HG02588 (cell line): ENCODE results near the gene GSTA5.
A peak's percentile ranks its signal among the peaks of the same experiment; 100 is the strongest.
"Not testable (repeated sequence)": the region's sequence is repeated elsewhere in the genome, so short reads cannot be mapped to it uniquely, and the experiment has no call there.

Source experiments
- ATAC-seq: cut with Tn5 transposase; IDR thresholded peaks from one replicate; pipeline ENCODE4 v1.9.1; 2021; ENCODE audit warnings: mild to moderate bottlenecking, moderate library complexity; ENCODE audit not compliant: unreplicated experiment

GSTA5 gene

GRCh38 chr6:52840763-52841585 lies at the start of gene GSTA5:
GSTA5 (minus strand) TSS chr6:52840813.
- no peak for ATAC-seq

- ATAC-seq, result no peak
Measured at GRCh38 chr6:52890018-52890417, 49.4 kb upstream of the GSTA5 start.

- ATAC-seq, result no peak
Measured at GRCh38 chr6:52887910-52888524, 47.4 kb upstream of the GSTA5 start.

GRCh38 chr6:52881996-52882841 lies 41.6 kb upstream of the GSTA5 start:
- ATAC-seq, result peak; percentile 99

- no peak for ATAC-seq
Measured at GRCh38 chr6:52881662-52881995, 41.0 kb upstream of the GSTA5 start.

- ATAC-seq, result no peak
Measured at GRCh38 chr6:52877786-52878185, 37.2 kb upstream of the GSTA5 start.

- ATAC-seq, result no peak
Measured at GRCh38 chr6:52877168-52877567, 36.6 kb upstream of the GSTA5 start.

- ATAC-seq, result no peak
Measured at GRCh38 chr6:52876056-52876787, 35.6 kb upstream of the GSTA5 start.

GRCh38 chr6:52872031-52872430 lies 31.4 kb upstream of the GSTA5 start:
- ATAC-seq, result no peak

GRCh38 chr6:52871621-52872020 lies 31.0 kb upstream of the GSTA5 start:
- ATAC-seq, result no peak

- not testable (repeated sequence) for ATAC-seq
Measured at GRCh38 chr6:52870335-52871091, 29.9 kb upstream of the GSTA5 start.

GRCh38 chr6:52868899-52869298 lies 28.3 kb upstream of the GSTA5 start:
- ATAC-seq, result not testable (repeated sequence)

GRCh38 chr6:52868240-52868639 lies 27.6 kb upstream of the GSTA5 start:
- ATAC-seq, result no peak

GRCh38 chr6:52861151-52861550 lies 20.5 kb upstream of the GSTA5 start:
- not testable (repeated sequence) for ATAC-seq

- ATAC-seq, result no peak
Measured at GRCh38 chr6:52858416-52858815, 17.8 kb upstream of the GSTA5 start.

- ATAC-seq, result not testable (repeated sequence)
Measured at GRCh38 chr6:52856137-52856536, 15.5 kb upstream of the GSTA5 start.

- no peak for ATAC-seq
Measured at GRCh38 chr6:52849137-52849536, 8.5 kb upstream of the GSTA5 start.

GRCh38 chr6:52846002-52846401 lies 5.4 kb upstream of the GSTA5 start:
- no peak for ATAC-seq

GRCh38 chr6:52843605-52844004 lies 3.0 kb upstream of the GSTA5 start:
- no peak for ATAC-seq
